Panc1 (cell line): ENCODE data around the gene PTGDR2. TPM values are rescaled to one million over a fixed set of nuclear protein-coding genes. Genes with fewer than 3 reads are reported as not detected.

Experiments used
- ATAC-seq: fragments of 200-7000 bp; cut with Tn5 transposase; 2 replicates; pipeline ENCODE4 v1.9.1; 2020; ENCODE audit warnings: mild to moderate bottlenecking, moderate library complexity
- BruUV-seq: library from RNA; stranded (reverse); fragments of 400-500 nt; replicated peaks from 2 replicates; lab custom pipeline; 2021; lab: Mats Ljungman, UMichigan
- CTCF ChIA-PET: fragments of 300-600 bp; sonication (Branson Sonifier 250); formaldehyde crosslinking; loops from one replicate; lab custom pipeline; 2022; ENCODE audit warnings: antibody characterized with exemption; lab: Charles Lee
- POLR2A ChIA-PET: fragments of 300-600 bp; sonication (Branson Sonifier 250); formaldehyde crosslinking; loops from one replicate; lab custom pipeline; 2022; ENCODE audit warnings: antibody characterized with exemption; lab: Charles Lee
- DNase-seq: peaks from one replicate; pipeline ENCODE4 v3.0.0-alpha.2; 2010; ENCODE audit warnings: low read depth, low spot score
- H3K27ac ChIP-seq: 2 replicates; pipeline ENCODE4 v1.5.1; 2011; ENCODE audit warnings: mild to moderate bottlenecking, low read length, inconsistent platforms
- H3K27me3 ChIP-seq: fragments of 200-500 bp; sonication (Bioruptor generic); 2 replicates; pipeline ENCODE4 v1.6.0; 2014; ENCODE audit warnings: low read length, inconsistent platforms; ENCODE audit not compliant: control insufficient read depth, insufficient read depth
- H3K36me3 ChIP-seq: fragments of 200-500 bp; sonication (Bioruptor generic); 2 replicates; pipeline ENCODE4 v1.5.1; 2014; ENCODE audit warnings: inconsistent platforms, mild to moderate bottlenecking, low read length, moderate library complexity; ENCODE audit not compliant: control insufficient read depth, insufficient read depth
- H3K4me1 ChIP-seq: 2 replicates; pipeline ENCODE4 v1.5.1; 2011; ENCODE audit warnings: inconsistent platforms, mild to moderate bottlenecking, low read length, moderate library complexity; ENCODE audit not compliant: control insufficient read depth, insufficient read depth
- H3K4me3 ChIP-seq, 2 experiments: 2 replicates each; pipeline ENCODE4 v1.5.1; 2011 to 2012; ENCODE audit warnings: low read depth in 2 of 2, low read length in 2 of 2, mild to moderate bottlenecking in 2 of 2, inconsistent platforms in 1 of 2, moderate library complexity in 1 of 2
- H3K9me3 ChIP-seq: fragments of 200-500 bp; sonication (Bioruptor generic); 2 replicates; pipeline ENCODE4 v1.5.1; 2014; ENCODE audit warnings: low read depth, mild to moderate bottlenecking, inconsistent platforms, low read length, moderate library complexity; ENCODE audit not compliant: control insufficient read depth, insufficient read depth
- POLR2AphosphoS5 ChIP-seq: IDR thresholded peaks from 2 replicates; pipeline ENCODE4 v1.6.1; 2012; ENCODE audit warnings: mild to moderate bottlenecking, low read depth, low read length, moderate library complexity
- SIN3A ChIP-seq: IDR thresholded peaks from 2 replicates; pipeline ENCODE4 v1.6.1; 2012; ENCODE audit warnings: low read depth, mild to moderate bottlenecking, low read length, moderate library complexity, borderline replicate concordance; ENCODE audit not compliant: insufficient read depth
- TCF7L2 ChIP-seq: IDR thresholded peaks from 2 replicates; pipeline ENCODE4 v1.6.1; 2011; ENCODE audit warnings: mild to moderate bottlenecking, low read depth, low read length, inconsistent platforms
- in situ Hi-C: cut with HindIII; loops from 2 replicates; pipeline ENCODE4 v1.10.0; 2016; ENCODE audit warnings: low sequenced_read_pairs, low pct_unique_long_range_greater_than_20kb
- intact Hi-C: fragments of 100-400 bp; cut with micrococcal nuclease; formaldehyde crosslinking; loops from one replicate; pipeline ENCODE4 v1.10.0; 2022; ENCODE audit not compliant: unreplicated experiment
- total RNA-seq: library from RNA; stranded (reverse); gene quantifications from one replicate; pipeline ENCODE4 v1.2.1, GENCODE V29; 2021; ENCODE audit not compliant: unreplicated experiment
- TF ChIP-seq, protein P1 (sequence below), 2 experiments: IDR thresholded peaks; 2 replicates each; pipeline ENCODE4 v1.6.1; 2011 to 2012; ENCODE audit warnings: low read depth in 2 of 2, control low read depth in 1 of 2, low read length in 1 of 2, mild to moderate bottlenecking in 1 of 2, moderate library complexity in 1 of 2; ENCODE audit not compliant: insufficient read depth in 1 of 2
- TF ChIP-seq, protein P2 (sequence below): fragments of 450-650 bp; IDR thresholded peaks from 2 replicates; pipeline ENCODE4 v1.5.1; 2017; ENCODE audit warnings: mild to moderate bottlenecking

The PTGDR2 gene
- total RNA-seq, 1 experiment from 2014 or later, result not detected

DNA sequence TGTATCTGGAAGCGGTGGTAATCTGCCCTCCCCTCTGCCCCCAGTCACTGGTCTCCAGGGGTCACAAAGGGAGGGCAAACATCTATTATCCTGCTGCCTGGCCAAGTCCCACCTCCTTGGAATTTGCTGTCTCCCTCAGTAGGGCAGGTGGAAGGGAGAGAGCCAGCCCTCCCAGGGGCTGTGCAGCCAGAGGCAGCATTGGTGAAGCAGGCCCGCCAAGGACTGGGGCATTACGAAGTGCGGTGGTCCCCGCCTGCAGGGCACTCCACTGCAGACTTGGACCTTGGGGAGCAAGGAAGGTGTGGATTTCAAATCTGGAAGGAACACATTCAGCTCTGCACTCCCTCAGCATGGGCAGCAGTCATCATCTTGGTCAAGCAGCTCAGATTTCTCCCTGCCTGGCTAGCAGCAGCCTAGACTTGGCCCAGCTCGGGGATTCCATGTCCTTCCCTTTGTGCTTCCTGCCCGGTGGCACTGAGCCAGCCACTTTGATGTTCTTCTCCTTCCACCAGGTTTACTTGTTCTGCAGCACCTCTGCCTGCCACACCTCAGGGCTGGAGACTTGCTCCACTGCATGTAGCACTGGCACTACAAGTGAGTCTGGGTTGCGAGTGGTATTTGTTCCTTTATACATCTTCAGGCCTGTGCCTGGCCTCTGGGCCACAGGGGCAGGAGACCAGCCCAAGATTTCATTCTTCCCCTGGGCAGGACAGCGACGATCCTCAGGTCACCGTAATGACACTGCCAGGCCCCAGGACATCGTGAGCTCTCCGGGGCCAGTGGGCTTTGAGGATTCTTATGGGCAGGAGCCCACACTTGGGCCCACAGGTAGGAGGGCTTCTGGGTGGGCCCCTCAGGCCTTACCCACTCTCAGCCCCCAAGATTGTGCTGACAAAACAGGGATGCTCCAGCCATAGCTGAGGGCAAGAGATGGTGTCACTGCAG lies 18.9 kb upstream of the PTGDR2 start:
- no peak for ATAC-seq
- DNase-seq, result no peak
- Histone ChIP-seq H3K9me3 (no peaks in the 10 kb centered on the region), H3K27me3 (no peaks in the 10 kb centered on the region), H3K4me1 (no peaks in the 10 kb centered on the region), H3K36me3 (no peaks in the 10 kb centered on the region), H3K27ac (no peak overlapping the region), H3K4me3 (no peak overlapping the region)
- BruUV-seq, result no TSS peak
- CTCF ChIA-PET, result no interaction called here
- in situ Hi-C loops, result no loop called here
- intact Hi-C loops, result no loop called here
- no peak for TF ChIP-seq POLR2AphosphoS5
- POLR2A ChIA-PET, result no interaction called here

DNA sequence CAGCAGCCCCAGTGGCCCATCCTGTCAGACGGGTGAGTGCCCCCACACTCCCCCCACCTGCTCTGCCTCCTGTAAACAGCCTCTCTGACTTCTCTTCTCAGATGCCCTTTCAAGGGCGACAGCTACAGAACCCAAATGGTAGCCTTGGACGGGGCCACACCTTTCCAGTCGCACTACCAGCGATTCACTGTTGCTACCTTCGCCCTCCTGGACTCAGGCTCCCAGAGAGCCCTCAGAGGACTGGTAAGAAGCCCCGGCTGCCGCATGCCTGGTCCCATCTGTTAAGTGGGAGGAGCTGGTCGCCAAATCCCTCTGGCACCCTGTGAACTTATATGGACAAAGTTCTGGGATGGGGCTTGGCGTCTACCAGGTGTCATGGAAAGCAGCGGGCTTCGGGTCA lies 17.8 kb upstream of the PTGDR2 start:
- H3K27me3 ChIP-seq, result no peaks in the 10 kb centered on the region
- intact Hi-C loops (no loop called here), in situ Hi-C loops (no loop called here)
- no TSS peak for BruUV-seq
- no peaks in the 10 kb centered on the region for H3K4me1 ChIP-seq
- POLR2A ChIA-PET, result interaction anchor here (0.7 kb wide), 1 partner anchor 35 kb away, joined by 3 read pairs; no protein-coding TSS in a partner anchor
- H3K27ac ChIP-seq, result no peak overlapping the region
- CTCF ChIA-PET, result no interaction called here
- TF ChIP-seq SIN3A (no peak), TCF7L2 (no peak), POLR2AphosphoS5 (no peak)
- TF ChIP-seq, protein P1, sequence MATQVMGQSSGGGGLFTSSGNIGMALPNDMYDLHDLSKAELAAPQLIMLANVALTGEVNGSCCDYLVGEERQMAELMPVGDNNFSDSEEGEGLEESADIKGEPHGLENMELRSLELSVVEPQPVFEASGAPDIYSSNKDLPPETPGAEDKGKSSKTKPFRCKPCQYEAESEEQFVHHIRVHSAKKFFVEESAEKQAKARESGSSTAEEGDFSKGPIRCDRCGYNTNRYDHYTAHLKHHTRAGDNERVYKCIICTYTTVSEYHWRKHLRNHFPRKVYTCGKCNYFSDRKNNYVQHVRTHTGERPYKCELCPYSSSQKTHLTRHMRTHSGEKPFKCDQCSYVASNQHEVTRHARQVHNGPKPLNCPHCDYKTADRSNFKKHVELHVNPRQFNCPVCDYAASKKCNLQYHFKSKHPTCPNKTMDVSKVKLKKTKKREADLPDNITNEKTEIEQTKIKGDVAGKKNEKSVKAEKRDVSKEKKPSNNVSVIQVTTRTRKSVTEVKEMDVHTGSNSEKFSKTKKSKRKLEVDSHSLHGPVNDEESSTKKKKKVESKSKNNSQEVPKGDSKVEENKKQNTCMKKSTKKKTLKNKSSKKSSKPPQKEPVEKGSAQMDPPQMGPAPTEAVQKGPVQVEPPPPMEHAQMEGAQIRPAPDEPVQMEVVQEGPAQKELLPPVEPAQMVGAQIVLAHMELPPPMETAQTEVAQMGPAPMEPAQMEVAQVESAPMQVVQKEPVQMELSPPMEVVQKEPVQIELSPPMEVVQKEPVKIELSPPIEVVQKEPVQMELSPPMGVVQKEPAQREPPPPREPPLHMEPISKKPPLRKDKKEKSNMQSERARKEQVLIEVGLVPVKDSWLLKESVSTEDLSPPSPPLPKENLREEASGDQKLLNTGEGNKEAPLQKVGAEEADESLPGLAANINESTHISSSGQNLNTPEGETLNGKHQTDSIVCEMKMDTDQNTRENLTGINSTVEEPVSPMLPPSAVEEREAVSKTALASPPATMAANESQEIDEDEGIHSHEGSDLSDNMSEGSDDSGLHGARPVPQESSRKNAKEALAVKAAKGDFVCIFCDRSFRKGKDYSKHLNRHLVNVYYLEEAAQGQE (IDR thresholded peaks at IDR 0.05; ENCODE audit: insufficient read depth in 1 of 2, low read depth in 2 of 2, low read length in 1 of 2), result no peak
- TF ChIP-seq, protein P2, sequence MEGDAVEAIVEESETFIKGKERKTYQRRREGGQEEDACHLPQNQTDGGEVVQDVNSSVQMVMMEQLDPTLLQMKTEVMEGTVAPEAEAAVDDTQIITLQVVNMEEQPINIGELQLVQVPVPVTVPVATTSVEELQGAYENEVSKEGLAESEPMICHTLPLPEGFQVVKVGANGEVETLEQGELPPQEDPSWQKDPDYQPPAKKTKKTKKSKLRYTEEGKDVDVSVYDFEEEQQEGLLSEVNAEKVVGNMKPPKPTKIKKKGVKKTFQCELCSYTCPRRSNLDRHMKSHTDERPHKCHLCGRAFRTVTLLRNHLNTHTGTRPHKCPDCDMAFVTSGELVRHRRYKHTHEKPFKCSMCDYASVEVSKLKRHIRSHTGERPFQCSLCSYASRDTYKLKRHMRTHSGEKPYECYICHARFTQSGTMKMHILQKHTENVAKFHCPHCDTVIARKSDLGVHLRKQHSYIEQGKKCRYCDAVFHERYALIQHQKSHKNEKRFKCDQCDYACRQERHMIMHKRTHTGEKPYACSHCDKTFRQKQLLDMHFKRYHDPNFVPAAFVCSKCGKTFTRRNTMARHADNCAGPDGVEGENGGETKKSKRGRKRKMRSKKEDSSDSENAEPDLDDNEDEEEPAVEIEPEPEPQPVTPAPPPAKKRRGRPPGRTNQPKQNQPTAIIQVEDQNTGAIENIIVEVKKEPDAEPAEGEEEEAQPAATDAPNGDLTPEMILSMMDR, result no peak
- no peaks in the 10 kb centered on the region for H3K36me3 ChIP-seq
- ATAC-seq (no peak), DNase-seq (no peak)
- H3K9me3 ChIP-seq, result no peaks in the 10 kb centered on the region
- no peak overlapping the region for H3K4me3 ChIP-seq
